HG03095 (cell line): ENCODE measurements around the gene PLCG1.
"Not testable (repeated sequence)": the region's sequence is repeated elsewhere in the genome, so short reads cannot be mapped to it uniquely, and the experiment has no call there.

Source experiments
- ATAC-seq: cut with Tn5 transposase; IDR thresholded peaks from one replicate; pipeline ENCODE4 v1.9.1; 2021; ENCODE audit warnings: moderate library complexity; ENCODE audit not compliant: unreplicated experiment

PLCG1 gene

GRCh38 chr20:41124451-41125094 lies 12.8 kb upstream of the PLCG1 start:
- ATAC-seq: no peak

GRCh38 chr20:41125530-41126457 lies 11.5 kb upstream of the PLCG1 start:
- no peak for ATAC-seq

GRCh38 chr20:41126719-41127118 lies 10.6 kb upstream of the PLCG1 start:
- no peak for ATAC-seq

GRCh38 chr20:41128317-41128716 lies 9.0 kb upstream of the PLCG1 start:
- not testable (repeated sequence) for ATAC-seq

- ATAC-seq: no peak
These were observed 5.6 kb upstream of the PLCG1 start for GRCh38 chr20:41131594-41132387.

GRCh38 chr20:41132388-41132775 lies 5.0 kb upstream of the PLCG1 start:
- ATAC-seq: not testable (repeated sequence)

GRCh38 chr20:41133709-41134361 lies 3.5 kb upstream of the PLCG1 start:
- peak; percentile 40 for ATAC-seq

GRCh38 chr20:41134362-41135186 lies 2.8 kb upstream of the PLCG1 start:
- no peak for ATAC-seq

- ATAC-seq: no peak
These were observed 2.0 kb upstream of the PLCG1 start for GRCh38 chr20:41135187-41135887.

GRCh38 chr20:41135888-41136679 lies 1.3 kb upstream of the PLCG1 start:
- no peak for ATAC-seq

GRCh38 chr20:41137614-41138474 lies 501 bp downstream of the PLCG1 start:
- ATAC-seq: peak; percentile 5

GRCh38 chr20:41138475-41139226 lies 1.3 kb downstream of the PLCG1 start:
- no peak for ATAC-seq

GRCh38 chr20:41139227-41140093 lies 2.1 kb downstream of the PLCG1 start:
- ATAC-seq: no peak

GRCh38 chr20:41140226-41141133 lies 3.1 kb downstream of the PLCG1 start:
- ATAC-seq: no peak
